HG02870 (cell line): ENCODE measurements around the gene XRCC6.
"Not testable (repeated sequence)": the region's sequence is repeated elsewhere in the genome, so short reads cannot be mapped to it uniquely, and the experiment has no call there.

ENCODE experiments used
- ATAC-seq: cut with Tn5 transposase; IDR thresholded peaks from one replicate; pipeline ENCODE4 v1.9.1; 2021; ENCODE audit warnings: mild to moderate bottlenecking, moderate library complexity; ENCODE audit not compliant: unreplicated experiment

The XRCC6 gene

DNA sequence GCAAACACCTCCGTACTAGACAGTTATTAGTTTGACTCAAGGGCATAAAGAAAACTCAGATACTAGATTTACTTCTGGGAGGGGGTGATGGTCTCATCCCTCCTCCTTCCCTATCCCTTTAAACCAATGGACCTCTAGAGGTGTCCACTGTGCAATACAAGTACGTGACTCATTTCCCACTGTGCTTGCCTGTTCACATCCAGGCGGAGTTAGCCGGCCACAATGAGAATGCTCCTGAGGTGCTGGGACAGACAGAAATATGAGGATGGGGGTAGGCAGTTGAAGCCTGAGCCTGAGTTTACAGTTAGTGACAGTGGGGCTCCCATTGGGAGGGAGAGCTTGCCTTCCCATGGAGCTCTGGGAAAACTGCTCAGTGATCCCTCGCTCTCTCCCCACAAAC lies 23.0 kb upstream of the XRCC6 start:
- no peak for ATAC-seq

DNA sequence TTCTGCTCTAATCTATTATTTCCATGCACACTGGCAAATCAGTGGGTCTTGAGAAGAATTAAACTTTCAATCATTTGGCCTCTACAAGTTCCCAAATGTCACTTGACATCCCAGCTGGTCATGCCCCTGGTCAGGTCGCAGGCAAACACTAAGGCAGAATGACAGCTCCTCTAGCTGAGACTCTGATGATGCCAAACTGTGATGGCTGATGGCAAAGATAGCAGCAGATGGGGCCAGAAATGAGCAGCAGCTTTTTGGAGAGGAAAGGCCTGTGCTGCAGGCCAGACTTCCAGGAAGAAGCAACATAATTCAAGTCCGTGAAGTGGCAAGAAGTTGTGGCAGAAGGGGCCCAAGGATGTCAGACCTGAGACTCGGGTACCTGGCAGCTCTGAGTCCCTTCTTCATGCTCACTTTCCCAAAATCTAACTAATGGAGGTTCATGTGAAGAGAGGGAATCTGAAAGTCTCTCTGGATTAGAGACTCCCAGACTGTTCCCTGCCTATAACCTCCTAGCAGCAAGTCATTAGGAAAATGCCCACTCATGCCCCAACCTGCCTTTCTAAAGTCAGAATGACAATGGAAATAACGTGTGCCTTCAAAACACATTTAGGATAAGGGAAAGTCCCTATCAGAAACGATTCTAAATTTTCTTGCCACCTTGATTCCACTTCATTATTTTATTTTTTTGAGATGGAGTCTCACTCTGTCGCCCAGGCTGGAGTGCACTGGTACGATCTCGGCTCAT lies 22.0 kb upstream of the XRCC6 start:
- ATAC-seq, result no peak

- no peak for ATAC-seq
Observed at GRCh38 chr22:41600976-41601375, 20.1 kb upstream of the XRCC6 start.

GRCh38 chr22:41603873-41604332 lies 17.2 kb upstream of the XRCC6 start:
- ATAC-seq, result peak; percentile 91

GRCh38 chr22:41608386-41608785 lies 12.7 kb upstream of the XRCC6 start:
- no peak for ATAC-seq

GRCh38 chr22:41612603-41613306 lies 8.3 kb upstream of the XRCC6 start:
- no peak for ATAC-seq

- ATAC-seq, result no peak
Observed at GRCh38 chr22:41613456-41613855, 7.6 kb upstream of the XRCC6 start.

GRCh38 chr22:41619979-41620588 lies 1.0 kb upstream of the XRCC6 start:
- ATAC-seq, result no peak

DNA sequence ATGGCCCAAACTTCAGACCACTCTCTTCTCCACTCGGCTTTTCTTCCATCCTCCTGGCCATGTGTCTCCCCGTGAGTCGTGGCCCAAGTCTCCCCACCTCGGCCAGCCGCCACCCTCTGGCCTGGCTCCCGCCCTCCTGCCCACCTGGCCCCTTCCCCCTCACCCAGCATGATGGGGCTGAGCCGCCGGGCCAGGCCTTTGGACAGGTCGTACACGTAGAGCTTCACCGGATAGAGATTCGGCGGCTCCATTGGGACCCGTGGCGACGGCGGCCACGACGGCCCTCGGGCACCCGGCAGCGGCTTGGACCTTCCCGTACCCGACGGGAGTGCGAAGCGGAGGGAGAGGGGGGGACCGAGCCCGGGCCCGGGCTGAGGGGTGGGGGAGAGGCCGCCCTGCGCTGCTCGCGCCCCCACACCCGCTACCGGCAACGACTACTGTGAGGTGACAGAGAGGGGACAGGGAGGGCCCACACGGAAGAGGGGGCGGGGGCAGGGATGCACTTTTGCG lies 451 bp upstream of the XRCC6 start, which contains the start of gene DESI1:
DESI1 (minus strand) TSS at position 455 of the 510 bp plus-strand sequence; CDS start at position 251, 204 bp downstream.
- peak; percentile 25 for ATAC-seq

DNA sequence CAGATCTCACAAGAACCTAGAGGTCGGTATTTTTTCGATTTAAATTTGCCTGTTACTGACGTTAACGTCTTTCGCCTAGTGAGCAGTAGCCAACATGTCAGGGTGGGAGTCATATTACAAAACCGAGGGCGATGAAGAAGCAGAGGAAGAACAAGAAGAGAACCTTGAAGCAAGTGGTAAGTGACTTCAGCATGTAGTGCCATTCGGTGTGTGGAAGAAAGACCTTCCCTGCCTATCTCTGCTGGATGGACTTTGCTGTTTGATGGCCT lies 750 bp downstream of the XRCC6 start:
- no peak for ATAC-seq

DNA sequence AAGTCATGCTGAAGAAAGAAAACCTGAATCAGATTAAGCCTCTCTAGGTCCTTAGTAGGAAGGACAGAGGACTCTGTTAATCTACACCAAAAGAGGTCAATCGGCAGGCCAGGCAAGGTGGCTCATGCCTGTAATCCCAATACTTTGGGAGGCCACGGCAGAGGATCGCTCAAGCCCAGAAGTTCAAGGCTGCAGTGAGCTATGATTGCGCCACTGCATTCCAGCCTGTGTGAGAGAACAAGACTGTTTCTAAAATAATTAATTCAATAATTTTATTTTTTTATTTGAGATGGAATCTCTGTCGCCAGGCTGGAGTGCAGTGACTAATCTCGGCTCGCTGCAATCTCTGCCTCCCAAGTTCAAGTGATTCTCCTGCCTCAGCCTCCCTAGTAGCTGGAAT lies 4.5 kb downstream of the XRCC6 start:
- no peak for ATAC-seq

DNA sequence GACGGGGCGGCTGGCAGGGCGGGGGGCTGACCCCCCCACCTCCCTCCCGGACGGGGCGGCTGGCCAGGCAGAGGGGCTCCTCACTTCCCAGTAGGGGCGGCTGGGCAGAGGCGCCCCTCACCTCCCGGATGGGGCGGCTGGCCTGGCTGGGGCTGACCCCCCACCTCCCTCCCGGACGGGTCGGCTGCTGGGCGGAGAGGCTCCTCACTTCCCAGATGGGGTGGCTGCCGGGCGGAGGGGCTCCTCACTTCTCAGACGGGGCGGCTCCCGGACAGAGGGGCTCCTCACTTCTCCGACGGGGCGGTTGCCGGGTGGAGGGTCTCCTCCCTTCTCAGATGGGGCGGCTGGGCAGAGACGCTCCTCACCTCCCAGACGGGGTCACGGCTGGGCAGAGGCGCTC lies 10.0 kb downstream of the XRCC6 start:
- ATAC-seq, result not testable (repeated sequence)

- not testable (repeated sequence) for ATAC-seq
Observed at GRCh38 chr22:41631615-41632014, 10.5 kb downstream of the XRCC6 start.

DNA sequence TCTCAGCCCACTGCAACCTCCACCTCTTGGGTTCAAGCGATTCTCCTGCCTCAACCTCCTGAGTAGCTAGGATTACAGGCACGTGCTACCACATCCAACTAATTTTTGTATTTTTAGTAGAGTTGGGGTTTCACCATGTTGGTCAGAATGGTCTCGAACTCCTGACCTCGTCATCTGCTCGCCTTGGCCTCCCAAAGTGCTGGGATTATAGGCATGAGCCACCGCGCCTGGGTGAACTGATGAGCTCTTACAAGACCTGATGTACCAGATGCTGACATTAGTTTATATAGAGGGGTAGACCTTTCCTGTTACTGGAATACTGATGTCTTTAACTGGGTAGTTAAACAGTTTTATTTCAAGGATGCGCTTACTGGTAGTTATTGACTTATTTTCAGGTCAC lies 13.5 kb downstream of the XRCC6 start:
- ATAC-seq, result not testable (repeated sequence)

DNA sequence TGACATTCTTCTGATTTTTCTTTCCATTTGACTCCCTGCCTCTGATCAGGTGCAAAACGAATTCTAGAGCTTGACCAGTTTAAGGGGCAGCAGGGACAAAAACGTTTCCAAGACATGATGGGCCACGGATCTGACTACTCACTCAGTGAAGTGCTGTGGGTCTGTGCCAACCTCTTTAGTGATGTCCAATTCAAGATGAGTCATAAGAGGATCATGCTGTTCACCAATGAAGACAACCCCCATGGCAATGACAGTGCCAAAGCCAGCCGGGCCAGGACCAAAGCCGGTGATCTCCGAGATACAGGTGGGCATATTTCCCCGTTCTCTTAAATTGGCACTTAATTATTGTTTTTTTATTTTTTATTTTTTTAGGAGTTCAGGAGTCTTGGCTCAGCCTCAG lies 15.4 kb downstream of the XRCC6 start:
- ATAC-seq, result no peak

GRCh38 chr22:41637623-41638022 lies 16.5 kb downstream of the XRCC6 start:
- not testable (repeated sequence) for ATAC-seq

DNA sequence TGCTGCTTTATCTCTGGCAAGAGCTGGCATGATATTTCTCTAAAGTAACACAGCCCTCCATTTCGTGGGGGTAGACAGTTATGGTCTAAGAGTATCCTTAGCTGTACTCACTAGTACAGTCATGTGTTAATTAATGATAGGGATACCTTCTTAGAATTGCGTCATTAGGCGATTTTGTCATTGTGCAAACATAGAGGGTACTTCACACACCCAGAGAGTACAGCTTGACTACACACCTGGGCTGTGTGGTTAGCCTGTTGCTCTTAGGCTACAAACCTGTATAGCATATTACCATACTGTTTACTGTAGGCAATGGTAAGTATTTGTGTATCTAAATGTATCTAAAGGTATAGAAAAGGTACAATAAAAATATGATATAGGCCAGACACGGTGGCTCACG lies 17.0 kb downstream of the XRCC6 start:
- no peak for ATAC-seq

- no peak for ATAC-seq
Observed at GRCh38 chr22:41638748-41639147, 17.7 kb downstream of the XRCC6 start.

DNA sequence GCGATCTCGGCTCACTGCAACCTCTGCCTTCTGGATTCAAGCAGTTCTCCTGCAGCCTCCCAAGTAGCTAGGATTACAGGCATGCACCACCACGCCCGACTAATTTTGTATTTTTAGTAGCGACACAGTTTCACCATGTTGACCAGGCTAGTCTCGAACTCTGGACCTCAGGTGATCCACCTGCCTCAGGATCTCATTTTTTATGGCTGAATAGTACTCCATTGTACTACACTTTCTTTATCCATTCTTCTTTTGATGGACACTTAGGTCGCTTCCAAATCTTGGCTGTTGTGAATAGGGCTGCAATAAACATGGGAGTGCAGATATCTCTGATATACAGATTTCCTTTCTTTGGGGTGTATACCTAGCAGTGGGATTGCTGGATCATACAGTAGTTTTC lies 20.8 kb downstream of the XRCC6 start:
- ATAC-seq, result no peak

- no peak for ATAC-seq
Observed at GRCh38 chr22:41642331-41643110, 21.4 kb downstream of the XRCC6 start.

GRCh38 chr22:41647771-41648170 lies 26.7 kb downstream of the XRCC6 start:
- ATAC-seq, result no peak
